DOHH2 (cell line): Measurements from ENCODE around the gene SPDYE2B.
"Not testable (repeated sequence)": the region's sequence is repeated elsewhere in the genome, so short reads cannot be mapped to it uniquely, and the experiment has no call there.

ENCODE experiments used
- H3F3A ChIP-seq: fragments of 200-600 bp; sonication (generic), shearing (Covaris generic); 2 replicates; pipeline ENCODE4 v1.6.0; 2016; ENCODE audit warnings: antibody characterized with exemption, mild to moderate bottlenecking; ENCODE audit not compliant: control insufficient read depth, insufficient read depth
- H3K27ac ChIP-seq: fragments of 200-600 bp; sonication (generic); 2 replicates; pipeline ENCODE4 v1.5.1; 2014; ENCODE audit warnings: low read depth, mild to moderate bottlenecking, low read length, moderate library complexity
- H3K27me3 ChIP-seq: fragments of 200-600 bp; sonication (generic); 2 replicates; pipeline ENCODE4 v1.6.1; 2014; ENCODE audit warnings: mild to moderate bottlenecking, low read length, mixed read lengths; ENCODE audit not compliant: control insufficient read depth
- H3K36me3 ChIP-seq: fragments of 200-600 bp; sonication (generic); 2 replicates; pipeline ENCODE4 v1.6.1; 2014; ENCODE audit warnings: mild to moderate bottlenecking, low read length, moderate library complexity, mixed read lengths; ENCODE audit not compliant: control insufficient read depth
- H3K4me1 ChIP-seq: fragments of 200-600 bp; sonication (generic); 2 replicates; pipeline ENCODE4 v1.6.1; 2014; ENCODE audit warnings: mild to moderate bottlenecking, low read length, mixed read lengths; ENCODE audit not compliant: control insufficient read depth
- H3K4me2 ChIP-seq: fragments of 200-600 bp; sonication (generic); 2 replicates; pipeline ENCODE4 v1.6.0; 2014; ENCODE audit warnings: mild to moderate bottlenecking, low read length, moderate library complexity
- H3K4me3 ChIP-seq: fragments of 200-600 bp; sonication (generic); 2 replicates; pipeline ENCODE4 v1.5.1; 2014; ENCODE audit warnings: mild to moderate bottlenecking, low read length, mixed read lengths
- H3K79me2 ChIP-seq: fragments of 200-600 bp; sonication (generic); 2 replicates; pipeline ENCODE4 v1.6.1; 2014; ENCODE audit warnings: mild to moderate bottlenecking, low read length, mixed read lengths; ENCODE audit not compliant: control insufficient read depth
- H3K9me2 ChIP-seq: fragments of 200-600 bp; sonication (generic); replicated peaks from 2 replicates; pipeline ENCODE4 v1.6.1; 2014; ENCODE audit warnings: mild to moderate bottlenecking, low read length, mixed read lengths; ENCODE audit not compliant: control insufficient read depth
- H3K9me3 ChIP-seq: fragments of 200-600 bp; sonication (generic); 2 replicates; pipeline ENCODE4 v1.6.1; 2014; ENCODE audit warnings: antibody characterized with exemption, low read length, mixed read lengths; ENCODE audit not compliant: control insufficient read depth, insufficient read depth
- H4K20me1 ChIP-seq: fragments of 200-600 bp; sonication (generic); 2 replicates; pipeline ENCODE4 v1.6.0; 2014; ENCODE audit warnings: low read depth, mild to moderate bottlenecking, antibody characterized with exemption, low read length, moderate library complexity; ENCODE audit not compliant: control insufficient read depth, insufficient read depth

The SPDYE2B gene

DNA sequence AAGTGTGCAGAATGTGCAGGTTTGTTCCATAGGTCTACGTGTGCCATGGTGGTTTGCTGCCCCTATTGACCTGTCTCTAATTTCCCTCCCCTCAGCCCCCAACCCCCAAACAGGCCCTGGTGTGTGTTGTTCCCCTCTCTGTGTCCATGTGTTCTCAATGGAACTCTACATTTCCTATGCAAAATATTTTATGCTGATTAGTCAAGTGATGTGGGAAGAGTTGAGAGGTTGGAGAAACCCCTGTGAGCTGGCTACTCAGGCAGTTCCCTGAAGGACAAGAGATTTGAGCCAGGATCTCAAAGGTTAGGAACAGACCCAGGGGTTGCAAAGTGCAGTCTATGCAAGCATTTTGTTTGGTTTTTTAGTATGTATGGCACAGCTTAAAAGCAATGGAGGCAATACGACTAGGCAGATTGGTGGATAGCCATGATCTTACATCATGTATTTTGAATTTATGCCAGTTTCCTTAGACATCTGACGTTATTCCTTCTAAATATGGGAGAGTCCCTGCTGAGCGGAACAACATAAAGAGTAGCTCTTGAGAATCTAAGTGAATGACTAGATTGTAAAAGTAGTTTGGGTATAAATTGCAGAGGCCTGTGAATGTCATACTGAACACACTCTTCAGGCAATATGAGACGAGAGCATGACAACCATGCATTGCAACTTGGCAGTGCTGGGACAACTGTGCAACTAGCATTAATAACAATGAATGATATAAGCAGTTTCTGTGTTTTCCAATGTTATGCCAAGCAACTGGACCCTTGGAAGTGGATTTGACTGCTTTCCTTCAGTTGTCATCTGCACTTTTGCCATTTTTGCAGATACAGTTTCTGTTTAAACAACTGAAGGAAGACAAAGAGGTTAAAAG lies 47.8 kb downstream of the SPDYE2B start:
- not testable (repeated sequence) for H4K20me1 ChIP-seq, H3K9me3 ChIP-seq, H3F3A ChIP-seq, H3K4me1 ChIP-seq, H3K4me3 ChIP-seq, H3K27ac ChIP-seq, H3K79me2 ChIP-seq, H3K36me3 ChIP-seq, H3K4me2 ChIP-seq, H3K9me2 ChIP-seq
- H3K27me3 ChIP-seq = peaks cover 12% of the 10 kb centered on the region; the same call in 1 of the 2 replicates

DNA sequence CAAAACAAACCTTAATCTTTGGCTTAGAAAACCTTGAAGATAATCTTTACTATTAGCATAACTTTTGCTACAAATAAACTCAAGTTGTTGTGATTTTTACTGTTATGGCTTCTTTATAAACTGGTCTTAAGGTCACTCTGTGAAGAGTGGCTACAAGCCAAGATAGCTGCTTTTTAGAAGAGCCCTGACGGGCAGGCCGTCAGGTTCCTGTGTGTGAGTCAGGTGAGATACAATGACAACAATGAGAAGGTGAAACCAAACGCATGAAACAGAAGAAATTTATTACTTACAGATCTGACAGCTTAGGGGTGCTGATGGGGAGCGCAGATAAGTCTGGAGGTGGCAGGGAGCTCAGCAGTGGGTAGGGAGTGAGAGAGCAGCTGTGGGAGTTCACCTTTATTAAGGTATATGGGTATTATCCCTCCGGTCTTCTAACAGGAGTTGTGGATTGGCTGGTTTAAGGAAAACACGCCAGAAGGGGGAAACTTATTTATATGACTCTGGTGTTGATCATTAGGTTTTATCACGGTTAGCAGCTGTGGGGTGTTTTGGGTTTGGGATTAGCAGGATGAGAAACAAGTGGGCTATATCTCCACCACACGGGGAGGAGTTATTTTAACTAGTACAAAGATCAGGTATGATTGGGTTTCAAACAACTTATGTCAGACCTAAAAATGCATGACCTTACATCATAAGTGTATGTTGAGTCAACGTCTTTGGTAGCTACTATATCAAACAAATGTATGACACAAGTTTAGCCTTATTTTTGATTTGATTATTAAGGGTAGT lies 49.0 kb downstream of the SPDYE2B start:
- not testable (repeated sequence) for H3K36me3 ChIP-seq, H3K27ac ChIP-seq, H3K9me3 ChIP-seq, H4K20me1 ChIP-seq, H3K4me3 ChIP-seq, H3K4me1 ChIP-seq, H3K4me2 ChIP-seq, H3K9me2 ChIP-seq, H3K79me2 ChIP-seq, H3F3A ChIP-seq
- peaks cover 12% of the 10 kb centered on the region; the same call in 1 of the 2 replicates for H3K27me3 ChIP-seq
